IMR-90 (cell line): ENCODE measurements around the gene KLF16. TPM values are rescaled to one million over a fixed set of nuclear protein-coding genes. Genes with fewer than 3 reads are reported as not detected.

Experiments
- ATAC-seq: fragments of 200-7000 bp; cut with Tn5 transposase; 2 replicates; pipeline ENCODE4 v1.9.1; 2020; ENCODE audit warnings: low read depth, mild to moderate bottlenecking, moderate library complexity
- Bru-seq: library from RNA; stranded (reverse); fragments of 400-500 nt; gene quantifications from one replicate; lab custom pipeline; 2021; lab: Mats Ljungman, UMichigan
- BruChase-seq, 2 experiments: library from RNA; stranded (reverse); fragments of 400-500 nt; gene quantifications; one replicate each; lab custom pipeline; 2021; lab: Mats Ljungman, UMichigan
- BruUV-seq: library from RNA; stranded (reverse); fragments of 400-500 nt; replicated peaks from 2 replicates; lab custom pipeline; 2021; lab: Mats Ljungman, UMichigan
- CTCF ChIA-PET: fragments of 300-600 bp; formaldehyde crosslinking; extraction: SDS; loops from one replicate; lab custom pipeline; 2021; ENCODE audit warnings: antibody characterized with exemption; lab: Yijun Ruan, JAX
- POLR2A ChIA-PET: fragments of 300-600 bp; sonication (Branson Sonifier 250); formaldehyde crosslinking; loops from one replicate; lab custom pipeline; 2022; ENCODE audit warnings: antibody characterized with exemption; ENCODE audit not compliant: unreplicated experiment; lab: Charles Lee
- DNase-seq: peaks from one replicate; pipeline ENCODE4 v3.0.0; 2013
- H2AFZ ChIP-seq: replicated peaks from 2 replicates; pipeline ENCODE3; 2013; ENCODE audit warnings: low read length, mild to moderate bottlenecking; ENCODE audit not compliant: poor library complexity
- H2AK5ac ChIP-seq: 2 replicates; pipeline ENCODE4 v1.6.1; 2013; ENCODE audit warnings: low read depth, low read length, inconsistent platforms
- H2AK9ac ChIP-seq: replicated peaks from 2 replicates; pipeline ENCODE3; 2013; ENCODE audit warnings: mild to moderate bottlenecking, low read depth, low read length, moderate library complexity; ENCODE audit not compliant: poor library complexity
- H2BK120ac ChIP-seq: 2 replicates; pipeline ENCODE4 v1.6.1; 2013; ENCODE audit warnings: low read depth, low read length, inconsistent platforms
- H2BK15ac ChIP-seq: 3 replicates; pipeline ENCODE4 v1.6.1; 2013; ENCODE audit warnings: low read depth, low read length, inconsistent platforms
- H2BK20ac ChIP-seq: 2 replicates; pipeline ENCODE4 v1.6.1; 2013; ENCODE audit warnings: low read depth, mild to moderate bottlenecking, inconsistent platforms, low read length, moderate library complexity
- H2BK5ac ChIP-seq: 2 replicates; pipeline ENCODE4 v1.6.1; 2013; ENCODE audit warnings: mild to moderate bottlenecking, low read depth, low read length, inconsistent platforms; ENCODE audit not compliant: poor library complexity, severe bottlenecking
- H3K14ac ChIP-seq: replicated peaks from 2 replicates; pipeline ENCODE4 v1.6.1; 2013; ENCODE audit warnings: low read depth, low read length, inconsistent platforms
- H3K18ac ChIP-seq: 2 replicates; pipeline ENCODE4 v1.6.1; 2013; ENCODE audit warnings: low read depth, low read length, control low read depth
- H3K23ac ChIP-seq: 2 replicates; pipeline ENCODE4 v1.6.1; 2013; ENCODE audit warnings: low read depth, low read length, inconsistent platforms
- H3K27ac ChIP-seq: 2 replicates; pipeline ENCODE4 v1.5.1; 2013; ENCODE audit warnings: mild to moderate bottlenecking, control low read depth, low read length; ENCODE audit not compliant: insufficient read depth
- H3K27me3 ChIP-seq: 2 replicates; pipeline ENCODE4 v1.6.1; 2013; ENCODE audit warnings: low read length; ENCODE audit not compliant: control insufficient read depth, insufficient read depth
- H3K36me3 ChIP-seq: 2 replicates; pipeline ENCODE4 v1.6.1; 2013; ENCODE audit warnings: low read length, mixed read lengths; ENCODE audit not compliant: control insufficient read depth, insufficient read depth
- H3K4ac ChIP-seq: 2 replicates; pipeline ENCODE4 v1.6.1; 2013; ENCODE audit warnings: low read depth, low read length, inconsistent platforms
- H3K4me1 ChIP-seq: 2 replicates; pipeline ENCODE4 v1.6.1; 2013; ENCODE audit warnings: low read length, mixed read lengths; ENCODE audit not compliant: control insufficient read depth, insufficient read depth
- H3K4me2 ChIP-seq: 2 replicates; pipeline ENCODE4 v1.6.1; 2013; ENCODE audit warnings: low read depth, mild to moderate bottlenecking, control low read depth, low read length, moderate library complexity
- H3K4me3 ChIP-seq: 2 replicates; pipeline ENCODE4 v1.5.1; 2013; ENCODE audit warnings: low read depth, mild to moderate bottlenecking, control low read depth, low read length, moderate library complexity; ENCODE audit not compliant: insufficient read depth
- H3K56ac ChIP-seq: 2 replicates; pipeline ENCODE4 v1.6.1; 2013; ENCODE audit warnings: low read length, inconsistent platforms; ENCODE audit not compliant: insufficient read depth; ENCODE audit errors: extremely low read depth
- H3K79me1 ChIP-seq, 2 experiments: 2 replicates each; pipeline ENCODE4 v1.6.1; 2013; ENCODE audit warnings: low read length in 2 of 2, inconsistent platforms in 1 of 2, low read depth in 1 of 2
- H3K9ac ChIP-seq: 2 replicates; pipeline ENCODE4 v1.6.1; 2013; ENCODE audit warnings: low read depth, low read length, control low read depth
- H3K9me1 ChIP-seq: 2 replicates; pipeline ENCODE4 v1.6.1; 2013; ENCODE audit warnings: low read length, inconsistent platforms; ENCODE audit not compliant: insufficient read depth
- H3K9me3 ChIP-seq: 2 replicates; pipeline ENCODE4 v1.6.1; 2013; ENCODE audit warnings: low read length; ENCODE audit not compliant: control insufficient read depth, insufficient read depth
- H4K20me1 ChIP-seq: 2 replicates; pipeline ENCODE4 v1.6.1; 2013; ENCODE audit warnings: low read length, inconsistent platforms; ENCODE audit not compliant: insufficient read depth
- H4K5ac ChIP-seq: 2 replicates; pipeline ENCODE4 v1.6.1; 2013; ENCODE audit warnings: mild to moderate bottlenecking, low read depth, low read length, control low read depth
- H4K8ac ChIP-seq, 2 experiments: 2 replicates each; pipeline ENCODE4 v1.6.1; 2013; ENCODE audit warnings: low read depth in 2 of 2, low read length in 2 of 2, control low read depth in 1 of 2, inconsistent platforms in 1 of 2
- H4K91ac ChIP-seq: 2 replicates; pipeline ENCODE4 v1.6.1; 2013; ENCODE audit warnings: low read depth, low read length, inconsistent platforms; ENCODE audit not compliant: insufficient read depth
- POLR2A ChIP-seq: IDR thresholded peaks from 2 replicates; pipeline ENCODE4 v1.6.1; 2012; ENCODE audit warnings: mild to moderate bottlenecking, low read depth, low read length
- RCOR1 ChIP-seq: IDR thresholded peaks from 2 replicates; pipeline ENCODE4 v1.6.1; 2012; ENCODE audit warnings: mild to moderate bottlenecking, low read length, improper control_type of control experiment; ENCODE audit not compliant: insufficient replicate concordance
- WGBS, 2 experiments: methylation state at CpG; one replicate each; pipeline versions ENCODE4 v1.1.5 to v1.1.7; 2013; ENCODE audit warnings: missing lambda C conversion rate in 2 of 2; ENCODE audit not compliant: insufficient read length in 1 of 2; ENCODE audit errors: extremely low coverage in 2 of 2; 5-methylcytosine and 5-hydroxymethylcytosine counted together
- dilution Hi-C: fragments of 300-500 bp; cut with HindIII; formaldehyde crosslinking; loops from one replicate; pipeline ENCODE4 v1.14.3; 2018; ENCODE audit warnings: low sequenced_read_pairs; ENCODE audit not compliant: unreplicated experiment
- in situ Hi-C: fragments of 300-500 bp; cut with MboI; formaldehyde crosslinking; loops from 3 replicates; pipeline ENCODE4 v1.14.3; 2019; ENCODE audit warnings: low sequenced_read_pairs, inconsistent platforms, mixed read lengths
- intact Hi-C: fragments of 100-400 bp; cut with micrococcal nuclease; formaldehyde crosslinking; loops from 2 replicates; pipeline ENCODE4 v1.10.0; 2022
- long read RNA-seq: library from polyadenylated mRNA; unstranded; transcript quantifications from one replicate; pipeline ENCODE4 v2.0.0, GENCODE V29; 2021; ENCODE audit not compliant: unreplicated experiment
- polyA plus RNA-seq, 3 experiments: library from polyadenylated mRNA; depleted of rRNA; stranded (reverse); fragments of >200 nt; gene quantifications; 2 replicates each; pipeline ENCODE4 v1.2.3, GENCODE V29; 2012; ENCODE audit warnings: low replicate concordance in 1 of 3
- total RNA-seq: library from RNA; depleted of rRNA; stranded (reverse); fragments of >200 nt; gene quantifications from 2 replicates; pipeline ENCODE4 v1.2.3, GENCODE V29; 2012; rRNA removed
- TF ChIP-seq, protein P1 (sequence below): conservative IDR thresholded peaks from 2 replicates; pipeline ENCODE4 v1.5.1; 2012; ENCODE audit warnings: mild to moderate bottlenecking, low read depth, low read length, improper control_type of control experiment

The KLF16 gene
- total RNA-seq (0.90 and 1.7 TPM in 2 replicates), polyA plus RNA-seq (2012; rRNA removed) (13.1 and 31.4 TPM in 2 replicates), Bru-seq, nascent RNA (percentile 68 among the genes with signal in this experiment), BruChase-seq, experiment 1, labeled RNA remaining after a 6-hour chase (percentile 60 among the genes with signal in this experiment), BruChase-seq, experiment 2, labeled RNA remaining after a 2-hour chase (percentile 78 among the genes with signal in this experiment)
- 14.5 and 19.8 TPM in 2 replicates for polyA plus RNA-seq (2012; cell fraction: cytosol; rRNA removed)
- polyA plus RNA-seq (2012; cell fraction: nucleus; rRNA removed; ENCODE audit: low replicate concordance) = 18.0 and 29.0 TPM in 2 replicates
- long read RNA-seq, transcript KLF16-201 (2 exons, 2,890 nt) = major isoform, 24 of 48 reads
- long read RNA-seq, partial matches to known transcripts = 0 of 48 reads
- long read RNA-seq, other reads (novel, unspliced or antisense) = 23 of 48 reads

GRCh38 chr19:1863328-1863637 is at the start of gene KLF16:
Gene KLF16 (minus strand): TSS chr19:1863579. CDS start chr19:1863497, 82 bp downstream.
- Histone ChIP-seq H3K9ac (peak within 1 kb of the TSS; percentile 88), H3K9me3 (no peaks in the 10 kb centered on the region), H3K4me2 (peak within 1 kb of the TSS; percentile 89), H4K20me1 (peaks cover 46% of the 10 kb centered on the region), H2AK5ac (peak within 1 kb of the TSS; percentile 90), H2AK9ac (peak within 1 kb of the TSS; percentile 100), H3K9me1 (no peaks in the 10 kb centered on the region; the same call in 1 of the 2 replicates), H4K91ac (peak within 1 kb of the TSS; percentile 77), H2BK5ac (peak within 1 kb of the TSS; percentile 90), H3K27me3 (no peaks in the 10 kb centered on the region), H2AFZ (peak within 1 kb of the TSS; percentile 98), H3K27ac (peak within 1 kb of the TSS; percentile 91), H3K4me1 (peaks cover 23% of the 10 kb centered on the region), H4K5ac (peak within 1 kb of the TSS; percentile 64), H4K8ac (peak within 1 kb of the TSS; percentile 83 to 90), H3K56ac (peak within 1 kb of the TSS; percentile 86), H2BK120ac (no peak within 1 kb of the TSS), H3K4me3 (peak within 1 kb of the TSS; percentile 98), H3K36me3 (no peaks in the 10 kb centered on the region), H3K79me1 (peaks cover 4 to 49% of the 10 kb centered on the region in 2 experiments; a peak in 3 of 4 replicates), H3K23ac (peak within 1 kb of the TSS; percentile 76; the same call in 1 of the 2 replicates), H3K18ac (peak within 1 kb of the TSS; percentile 31; the same call in 1 of the 2 replicates), H2BK15ac (no peak within 1 kb of the TSS; the same call in 2 of the 3 replicates), H2BK20ac (no peak within 1 kb of the TSS), H3K4ac (peak within 1 kb of the TSS; percentile 91), H3K14ac (peak within 1 kb of the TSS; percentile 74)
- intact Hi-C loops (no loop called here), dilution Hi-C loops (no loop called here), in situ Hi-C loops (no loop called here)
- peak; percentile 0 for ATAC-seq
- TF ChIP-seq, protein P1, sequence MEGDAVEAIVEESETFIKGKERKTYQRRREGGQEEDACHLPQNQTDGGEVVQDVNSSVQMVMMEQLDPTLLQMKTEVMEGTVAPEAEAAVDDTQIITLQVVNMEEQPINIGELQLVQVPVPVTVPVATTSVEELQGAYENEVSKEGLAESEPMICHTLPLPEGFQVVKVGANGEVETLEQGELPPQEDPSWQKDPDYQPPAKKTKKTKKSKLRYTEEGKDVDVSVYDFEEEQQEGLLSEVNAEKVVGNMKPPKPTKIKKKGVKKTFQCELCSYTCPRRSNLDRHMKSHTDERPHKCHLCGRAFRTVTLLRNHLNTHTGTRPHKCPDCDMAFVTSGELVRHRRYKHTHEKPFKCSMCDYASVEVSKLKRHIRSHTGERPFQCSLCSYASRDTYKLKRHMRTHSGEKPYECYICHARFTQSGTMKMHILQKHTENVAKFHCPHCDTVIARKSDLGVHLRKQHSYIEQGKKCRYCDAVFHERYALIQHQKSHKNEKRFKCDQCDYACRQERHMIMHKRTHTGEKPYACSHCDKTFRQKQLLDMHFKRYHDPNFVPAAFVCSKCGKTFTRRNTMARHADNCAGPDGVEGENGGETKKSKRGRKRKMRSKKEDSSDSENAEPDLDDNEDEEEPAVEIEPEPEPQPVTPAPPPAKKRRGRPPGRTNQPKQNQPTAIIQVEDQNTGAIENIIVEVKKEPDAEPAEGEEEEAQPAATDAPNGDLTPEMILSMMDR = no peak
- TF ChIP-seq RCOR1 (no peak), POLR2A (peak; percentile 91)
- no TSS peak for BruUV-seq
- POLR2A ChIA-PET = no interaction called here
- 0% methylated on average over 38 of the region's 63 CpGs; no CpG with 5 or more reads in 1 of the 2 experiments for WGBS, 2 experiments
- no peak for DNase-seq
- CTCF ChIA-PET = no interaction called here
